Neuronal stem cell (in vitro differentiated cells): ENCODE results near the gene ATAT1. TPM values are rescaled to one million over a fixed set of nuclear protein-coding genes. Genes with fewer than 3 reads are reported as not detected.
A peak's percentile ranks its signal among the peaks of the same experiment; 100 is the strongest.

Source experiments
- DNase-seq: peaks from one replicate; pipeline ENCODE4 v3.0.0-alpha.2; 2013; ENCODE audit warnings: low spot score
- H2AFZ ChIP-seq: one replicate; pipeline ENCODE4 v1.6.1; 2013; ENCODE audit warnings: mild to moderate bottlenecking, low read length, inconsistent platforms
- H2AK5ac ChIP-seq: 2 replicates; pipeline ENCODE4 v1.6.1; 2013; ENCODE audit warnings: low read depth, mild to moderate bottlenecking, inconsistent platforms, low read length, moderate library complexity, mixed read lengths
- H2BK120ac ChIP-seq: 2 replicates; pipeline ENCODE4 v1.6.1; 2013; ENCODE audit warnings: low read depth, mild to moderate bottlenecking, inconsistent platforms, low read length, moderate library complexity, mixed read lengths
- H2BK12ac ChIP-seq: one replicate; pipeline ENCODE4 v1.6.1; 2013; ENCODE audit warnings: low read length, inconsistent platforms
- H2BK15ac ChIP-seq: 2 replicates; pipeline ENCODE4 v1.6.1; 2013; ENCODE audit warnings: mild to moderate bottlenecking, low read length, inconsistent platforms, mixed read lengths
- H2BK5ac ChIP-seq: one replicate; pipeline ENCODE4 v1.6.1; 2013; ENCODE audit warnings: inconsistent platforms, mild to moderate bottlenecking, low read length, moderate library complexity
- H3K14ac ChIP-seq: one replicate; pipeline ENCODE4 v1.6.1; 2013; ENCODE audit warnings: low read length, inconsistent platforms
- H3K18ac ChIP-seq: 2 replicates; pipeline ENCODE4 v1.6.1; 2013; ENCODE audit warnings: low read length, inconsistent platforms
- H3K23ac ChIP-seq: 2 replicates; pipeline ENCODE4 v1.6.1; 2013; ENCODE audit warnings: low read depth, mild to moderate bottlenecking, mixed read lengths, low read length, inconsistent platforms; ENCODE audit not compliant: poor library complexity
- H3K27ac ChIP-seq: replicated peaks from 3 replicates; pipeline ENCODE4 v1.5.1; 2013; ENCODE audit warnings: low read length, inconsistent platforms
- H3K27me3 ChIP-seq, 3 experiments: 2 replicates each; pipeline ENCODE4 v1.6.1; 2013; ENCODE audit warnings: low read length in 3 of 3, mild to moderate bottlenecking in 2 of 3, inconsistent platforms in 1 of 3, low read depth in 1 of 3, mixed read lengths in 1 of 3, moderate library complexity in 1 of 3; ENCODE audit not compliant: control insufficient read depth in 3 of 3, insufficient read depth in 3 of 3
- H3K36me3 ChIP-seq, 2 donors: replicated peaks in 1 of 2; 2 replicates each; pipeline ENCODE4 v1.6.1; 2013; ENCODE audit warnings: low read length in 2 of 2; ENCODE audit not compliant: control insufficient read depth in 2 of 2, insufficient read depth in 2 of 2
- H3K4ac ChIP-seq: 2 replicates; pipeline ENCODE4 v1.6.1; 2013; ENCODE audit warnings: inconsistent platforms, mild to moderate bottlenecking, low read length, moderate library complexity
- H3K4me1 ChIP-seq, 2 donors: 1 replicate in 1 of 2; 2 replicates in 1 of 2; pipeline ENCODE4 v1.6.1; 2013; ENCODE audit warnings: low read length in 2 of 2, low read depth in 1 of 2; ENCODE audit not compliant: control insufficient read depth in 2 of 2, insufficient read depth in 1 of 2
- H3K4me2 ChIP-seq: one replicate; pipeline ENCODE4 v1.6.1; 2013; ENCODE audit warnings: mild to moderate bottlenecking, low read length, inconsistent platforms; ENCODE audit not compliant: insufficient read depth, poor library complexity, severe bottlenecking
- H3K4me3 ChIP-seq, 2 donors: 2 replicates each; pipeline ENCODE4 v1.5.1; 2013; ENCODE audit warnings: low read length in 2 of 2, mild to moderate bottlenecking in 2 of 2, inconsistent platforms in 1 of 2, moderate library complexity in 1 of 2
- H3K79me1 ChIP-seq: one replicate; pipeline ENCODE4 v1.6.1; 2013; ENCODE audit warnings: low read depth, mild to moderate bottlenecking, inconsistent platforms, low read length, moderate library complexity
- H3K9ac ChIP-seq: one replicate; pipeline ENCODE4 v1.6.1; 2013; ENCODE audit warnings: mild to moderate bottlenecking, low read depth, low read length, inconsistent platforms; ENCODE audit not compliant: poor library complexity
- H3K9me3 ChIP-seq, 2 donors: replicated peaks in 1 of 2; 2 replicates each; pipeline versions ENCODE3 to v1.6.1; 2013; ENCODE audit warnings: low read length in 2 of 2, mild to moderate bottlenecking in 2 of 2, inconsistent platforms in 1 of 2, low read depth in 1 of 2, mixed read lengths in 1 of 2, moderate library complexity in 1 of 2; ENCODE audit not compliant: control insufficient read depth in 2 of 2, insufficient read depth in 1 of 2
- H4K8ac ChIP-seq: one replicate; pipeline ENCODE4 v1.6.1; 2013; ENCODE audit warnings: low read depth, mild to moderate bottlenecking, inconsistent platforms, low read length, moderate library complexity
- H4K91ac ChIP-seq: one replicate; pipeline ENCODE4 v1.6.1; 2013; ENCODE audit warnings: low read length, low read depth, mild to moderate bottlenecking, inconsistent platforms; ENCODE audit not compliant: poor library complexity
- WGBS, 2 donors: extraction: QIAGEN DNeasy Blood & Tissue Kit; methylation state at CpG; one replicate each; pipeline ENCODE4 v1.1.7; 2013; ENCODE audit warnings: missing lambda C conversion rate in 2 of 2, mixed read lengths in 1 of 2; ENCODE audit not compliant: insufficient read length in 2 of 2, insufficient replicate concordance in 1 of 2; ENCODE audit errors: extremely low coverage in 2 of 2; 5-methylcytosine and 5-hydroxymethylcytosine counted together
- polyA plus RNA-seq, 2 experiments: library from polyadenylated mRNA; stranded (reverse); fragments of 200-250 nt; gene quantifications; one replicate each; pipeline ENCODE4 v1.2.3, GENCODE V29; 2013

The ATAT1 gene
- 59.8 TPM for polyA plus RNA-seq (2013, experiment 1 of 2)
- polyA plus RNA-seq (2013, experiment 2 of 2), result 56.1 TPM

GRCh38 chr6:30626484-30627366 lies at the start of gene ATAT1:
TSS of gene ATAT1 (plus strand) at chr6:30626874.
- Histone ChIP-seq H2BK15ac (peak within 1 kb of the TSS; percentile 64), H2BK12ac (no peak within 1 kb of the TSS), H3K18ac (peak within 1 kb of the TSS; percentile 95), H4K8ac (peak within 1 kb of the TSS; percentile 93), H3K9me3 (no peaks in the 10 kb centered on the region), H3K36me3 (peaks cover 34 to 89% of the 10 kb centered on the region in 2 donors), H3K4me3 (peak within 1 kb of the TSS; percentile 82 to 86), H2BK120ac (peak within 1 kb of the TSS; percentile 76), H3K27ac (peak within 1 kb of the TSS; percentile 60), H2AK5ac (peak within 1 kb of the TSS; percentile 41), H3K9ac (peak within 1 kb of the TSS; percentile 87), H3K79me1 (peaks cover 3% of the 10 kb centered on the region), H2AFZ (peak within 1 kb of the TSS; percentile 85), H3K4ac (no peak within 1 kb of the TSS), H4K91ac (no peak within 1 kb of the TSS), H3K4me1 (peaks cover 5 to 7% of the 10 kb centered on the region in 2 donors), H3K23ac (peak within 1 kb of the TSS; percentile 37), H2BK5ac (peak within 1 kb of the TSS; percentile 98), H3K27me3 (no peaks in the 10 kb centered on the region), H3K4me2 (peak within 1 kb of the TSS; percentile 92), H3K14ac (no peak within 1 kb of the TSS)
- WGBS, 2 donors, result no CpG with 5 or more reads among the region's 36 CpGs
- peak; percentile 77 for DNase-seq

DNA sequence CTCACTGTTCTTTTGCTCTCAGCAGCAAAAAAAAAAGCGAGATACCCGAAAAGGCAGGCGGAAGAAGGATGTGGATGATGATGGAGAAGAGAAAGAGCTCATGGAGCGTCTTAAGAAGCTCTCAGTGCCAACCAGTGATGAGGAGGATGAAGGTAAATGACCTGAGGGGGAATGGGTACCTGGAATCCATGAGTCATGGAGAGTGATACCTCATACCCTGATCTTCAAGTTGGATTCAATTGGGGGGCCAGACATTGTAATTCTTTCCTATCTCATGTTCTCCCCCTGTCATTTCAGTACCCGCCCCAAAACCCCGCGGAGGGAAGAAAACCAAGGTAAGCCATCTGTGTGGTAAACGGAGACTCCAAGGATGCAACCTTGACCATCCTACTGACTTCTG lies 48.6 kb upstream of the ATAT1 start:
- DNase-seq, result no peak
- H2BK12ac ChIP-seq, result no peak overlapping the region
- no peak overlapping the region for H3K4me3 ChIP-seq
- no peaks in the 10 kb centered on the region for H3K27me3 ChIP-seq
- no peak overlapping the region for H3K23ac ChIP-seq
- no peak overlapping the region for H3K27ac ChIP-seq
- no peak overlapping the region for H3K4ac ChIP-seq
- no peak overlapping the region for H2BK5ac ChIP-seq
- no CpG with 5 or more reads among the region's 8 CpGs for WGBS, 2 donors
- H3K9ac ChIP-seq, result no peak overlapping the region
- no peak overlapping the region for H2AK5ac ChIP-seq
- H3K4me2 ChIP-seq, result no peak overlapping the region
- no peaks in the 10 kb centered on the region for H3K9me3 ChIP-seq
- no peak overlapping the region for H2AFZ ChIP-seq
- peaks cover 2% of the 10 kb centered on the region for H3K79me1 ChIP-seq
- no peak overlapping the region for H2BK120ac ChIP-seq
- no peak overlapping the region for H4K8ac ChIP-seq
- H4K91ac ChIP-seq, result no peak overlapping the region
- no peak overlapping the region for H2BK15ac ChIP-seq
- H3K14ac ChIP-seq, result no peak overlapping the region
- peaks cover 44 to 88% of the 10 kb centered on the region in 2 donors for H3K36me3 ChIP-seq
- H3K4me1 ChIP-seq, result no peaks in the 10 kb centered on the region
- no peak overlapping the region for H3K18ac ChIP-seq

DNA sequence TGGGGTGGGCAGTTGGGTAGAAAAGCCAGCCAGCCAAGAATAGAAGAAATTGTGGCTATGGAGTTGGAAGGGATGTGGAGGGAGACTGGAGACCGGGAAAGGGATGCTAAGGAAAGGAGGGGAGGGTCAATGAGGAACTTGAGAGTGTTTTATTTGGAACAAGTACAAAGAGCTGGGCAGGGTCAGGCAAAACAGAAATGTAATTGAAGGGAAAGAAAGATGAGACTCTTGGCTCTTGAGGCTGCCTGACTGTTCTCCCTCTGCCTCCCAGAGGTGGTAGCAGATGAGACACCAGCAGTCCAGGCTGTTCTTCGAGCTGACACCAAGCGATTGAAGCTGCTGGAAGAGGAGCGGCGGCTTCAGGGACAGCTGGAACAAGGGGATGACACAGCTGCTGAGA lies 42.8 kb upstream of the ATAT1 start:
- H2BK5ac ChIP-seq, result peak overlapping the region; percentile 24
- whole genome bisulfite sequencing, 2 donors, result no CpG with 5 or more reads among the region's 5 CpGs
- no peak overlapping the region for H3K4me2 ChIP-seq

GRCh38 chr6:30589754-30590358 lies 36.8 kb upstream of the ATAT1 start:
- Histone ChIP-seq H3K4ac (no peak overlapping the region), H2AK5ac (no peak overlapping the region), H3K4me3 (peak overlapping the region in 1 of 2 donors; percentile 22), H3K27ac (no peak overlapping the region), H3K27me3 (no peaks in the 10 kb centered on the region), H2BK5ac (no peak overlapping the region), H3K36me3 (peaks cover 48 to 99% of the 10 kb centered on the region in 2 donors), H2BK12ac (no peak overlapping the region), H3K79me1 (no peaks in the 10 kb centered on the region), H2BK15ac (no peak overlapping the region), H3K18ac (no peak overlapping the region), H3K4me2 (no peak overlapping the region), H3K9me3 (no peaks in the 10 kb centered on the region), H3K14ac (no peak overlapping the region), H4K8ac (no peak overlapping the region), H4K91ac (no peak overlapping the region), H3K4me1 (no peaks in the 10 kb centered on the region), H2BK120ac (no peak overlapping the region), H2AFZ (no peak overlapping the region), H3K9ac (peak overlapping the region; percentile 47), H3K23ac (no peak overlapping the region)
- no CpG with 5 or more reads among the region's 15 CpGs for WGBS, 2 donors
- DNase-seq, result no peak

More for the DNA sequence above, 42.8 kb upstream of the ATAT1 start:
- no peak overlapping the region for H3K9ac ChIP-seq
- no peak overlapping the region for H2BK12ac ChIP-seq
- no peak overlapping the region for H2AFZ ChIP-seq
- H3K23ac ChIP-seq, result no peak overlapping the region
- H3K14ac ChIP-seq, result no peak overlapping the region
- no peaks in the 10 kb centered on the region for H3K4me1 ChIP-seq
- no peak overlapping the region for H3K27ac ChIP-seq
- H3K9me3 ChIP-seq, result no peaks in the 10 kb centered on the region
- H4K8ac ChIP-seq, result no peak overlapping the region
- no peak overlapping the region for H3K4ac ChIP-seq
- H2BK120ac ChIP-seq, result no peak overlapping the region
- H4K91ac ChIP-seq, result no peak overlapping the region
- no peak for DNase-seq
- H3K79me1 ChIP-seq, result no peaks in the 10 kb centered on the region
- no peak overlapping the region for H3K18ac ChIP-seq
- H2AK5ac ChIP-seq, result no peak overlapping the region
- H3K36me3 ChIP-seq, result peaks cover 64 to 94% of the 10 kb centered on the region in 2 donors
- no peaks in the 10 kb centered on the region for H3K27me3 ChIP-seq
- H3K4me3 ChIP-seq, result no peak overlapping the region
- no peak overlapping the region for H2BK15ac ChIP-seq
